Measurements from ENCODE around the gene BBS2.

DNA sequence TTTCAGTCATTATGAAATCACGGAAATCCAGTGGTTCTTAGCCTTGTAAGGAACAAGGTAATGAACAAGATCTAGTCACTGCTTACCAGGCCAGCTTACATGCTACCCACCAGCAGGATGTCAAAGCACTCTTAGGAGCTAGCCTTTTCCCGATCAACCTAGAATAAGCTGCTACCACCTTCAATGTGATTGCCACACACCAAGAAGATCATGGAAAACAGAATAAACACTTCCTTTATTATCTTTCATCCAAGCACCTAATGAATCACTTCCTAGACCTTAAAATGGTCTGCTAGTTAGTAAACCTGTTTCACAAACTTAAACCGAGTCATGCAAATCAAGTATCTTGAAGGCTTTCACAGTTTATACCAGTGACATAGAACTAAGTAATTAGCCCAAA is 5.0 kb downstream of the BBS2 start:
- TF ChIP-seq SIN3A (IDR thresholded peaks at IDR 0.05; ENCODE audit: borderline replicate concordance, insufficient read depth, low read length) (no peak), TAF1 (IDR thresholded peaks at IDR 0.05; ENCODE audit: borderline replicate concordance, insufficient read depth, low read length) (no peak)
